Measurements from ENCODE around the gene MYLK3. TPM values are rescaled to one million over a fixed set of nuclear protein-coding genes. Genes with fewer than 3 reads are reported as not detected.
"Not testable (repeated sequence)": the region's sequence is repeated elsewhere in the genome, so short reads cannot be mapped to it uniquely, and the experiment has no call there.

The MYLK3 gene
- polyA plus RNA-seq, 10 donors: 4.6 to 17.9 (median 10.1) TPM

- DNase-seq: no peak
Observed at GRCh38 chr16:46690281-46691178, 57.6 kb downstream of the MYLK3 start.

- DNase-seq: peak; percentile 97 to 99 (median 97)
Observed at GRCh38 chr16:46689365-46690280, 58.5 kb downstream of the MYLK3 start, which contains the start of gene ORC6. Gene ORC6, plus strand, starts transcription at chr16:46689659. Its CDS starts 47 bp downstream, at chr16:46689706.

- DNase-seq: peak; percentile 98 to 100 (median 99)
Observed at GRCh38 chr16:46688654-46689364, 59.3 kb downstream of the MYLK3 start, which contains the start of gene VPS35. Gene VPS35, minus strand, starts transcription at chr16:46689178. Its CDS starts 45 bp downstream, at chr16:46689133.

GRCh38 chr16:46688101-46688653 lies 60.0 kb downstream of the MYLK3 start:
- peak in 2 of 3 donors; percentile 23 to 55 for DNase-seq

GRCh38 chr16:46687486-46687885 lies 60.7 kb downstream of the MYLK3 start:
- no peak for DNase-seq

- no peak for DNase-seq
Observed at GRCh38 chr16:46686815-46687473, 61.2 kb downstream of the MYLK3 start.

- not testable (repeated sequence) for DNase-seq
Observed at GRCh38 chr16:46681867-46682266, 66.3 kb downstream of the MYLK3 start.

GRCh38 chr16:46677943-46678342 lies 70.2 kb downstream of the MYLK3 start:
- DNase-seq: not testable (repeated sequence)

GRCh38 chr16:46673320-46674013 lies 74.7 kb downstream of the MYLK3 start:
- DNase-seq: peak; percentile 29 to 45 (median 29)

- no peak for DNase-seq
Observed at GRCh38 chr16:46662123-46662522, 86.0 kb downstream of the MYLK3 start.

- peak in 2 of 3 donors; percentile 15 to 41 for DNase-seq
Observed at GRCh38 chr16:46658925-46659324, 89.2 kb downstream of the MYLK3 start.

Other genes with a start within 250 kb of the MYLK3 start
- 10 to 100 TPM in 3 of 10 donors, 1 to 10 TPM in 7; 6.2 to 11.7 (median 9.0) TPM for gene SHCBP1, start 127.0 kb downstream of the MYLK3 start, polyA plus RNA-seq (ENCODE audit: insufficient read length in 10 of 10)
- 10 to 100 TPM; 77.8 to 94.7 (median 85.6) TPM for gene VPS35, start 59.2 kb downstream of the MYLK3 start, polyA plus RNA-seq (ENCODE audit: insufficient read length in 10 of 10)
- gene ORC6, start 58.7 kb downstream of the MYLK3 start, polyA plus RNA-seq (ENCODE audit: insufficient read length in 10 of 10): 10 to 100 TPM in 7 of 10 donors, 1 to 10 TPM in 3; 7.0 to 17.7 (median 10.9) TPM
- gene C16orf87, start 82.8 kb upstream of the MYLK3 start, polyA plus RNA-seq (ENCODE audit: insufficient read length in 10 of 10): 10 to 100 TPM; 21.1 to 33.2 (median 25.4) TPM
- 10 to 100 TPM; 17.2 to 35.4 (median 30.8) TPM for gene GPT2, start 136.0 kb upstream of the MYLK3 start, polyA plus RNA-seq (ENCODE audit: insufficient read length in 10 of 10)
- gene DNAJA2, start 225.3 kb upstream of the MYLK3 start, polyA plus RNA-seq (ENCODE audit: insufficient read length in 10 of 10): 10 to 100 TPM; 42.7 to 54.1 (median 48.5) TPM

Measured in muscle of back (tissue), 11 donors.